Measurements from ENCODE around the gene UST.

- no peak for TF ChIP-seq CTCF (IDR thresholded peaks at IDR 0.05; ENCODE audit: poor library complexity, severe bottlenecking)
- TF ChIP-seq EZH2 (IDR thresholded peaks at IDR 0.05; ENCODE audit: borderline replicate concordance, insufficient read depth, low read length, poor library complexity, severe bottlenecking): no peak
- TF ChIP-seq SMC3 (conservative IDR thresholded peaks at IDR 0.05; ENCODE audit: poor library complexity): no peak
- TF ChIP-seq RAD21 (conservative IDR thresholded peaks at IDR 0.05): no peak
Observed at GRCh38 chr6:149032599-149033405, 286.0 kb downstream of the UST start.
